ENCODE measurements around the gene AVPR2. TPM values are rescaled to one million over a fixed set of nuclear protein-coding genes. Genes with fewer than 3 reads are reported as not detected.

Gene AVPR2
- total RNA-seq, 1 donor from 2014 or later: 0.77 TPM

DNA sequence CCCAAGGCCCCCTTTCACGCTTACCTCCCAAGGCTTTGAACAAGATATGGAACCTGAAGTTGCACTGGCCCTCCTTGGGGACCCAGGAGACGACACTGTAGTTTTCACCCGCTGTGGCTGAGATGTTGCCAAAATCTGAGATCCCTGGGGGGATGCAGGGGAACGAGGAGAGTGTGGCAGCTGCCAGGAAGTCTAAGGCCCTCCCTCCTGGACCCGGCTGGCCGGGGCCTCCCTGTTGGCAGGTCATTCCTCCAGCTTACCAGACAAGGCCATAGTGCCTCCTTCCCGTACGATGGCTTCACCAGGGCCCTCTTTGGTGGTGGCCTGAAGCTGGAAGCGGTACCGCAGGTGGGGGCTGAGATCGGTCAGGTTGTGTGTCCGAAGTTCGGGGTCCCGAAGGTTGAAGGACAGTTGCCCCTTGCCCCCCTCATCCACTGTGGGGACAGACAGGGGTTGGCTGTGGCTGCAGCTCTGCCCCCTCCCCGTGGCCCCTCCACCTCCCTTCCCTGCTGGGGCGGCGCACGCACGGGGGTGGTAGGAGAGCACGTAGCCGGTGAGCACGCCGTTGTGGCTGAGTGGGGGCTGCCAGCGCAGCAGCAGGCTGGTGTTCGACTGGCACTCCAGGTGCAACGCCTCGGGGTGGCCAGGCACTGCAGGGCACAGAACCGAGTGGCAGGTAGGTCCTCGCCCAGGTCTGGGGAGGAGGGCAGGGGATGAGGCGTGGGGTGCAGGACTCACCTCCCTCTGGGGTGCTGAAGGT, 39.7 kb upstream of the AVPR2 start:
- DNase-seq (ENCODE audit: low spot score): no peak
- no peak overlapping the region for H3K4me3 Mint-ChIP-seq (ENCODE audit: unreplicated experiment)
- no peak overlapping the region for H3K27ac Mint-ChIP-seq (ENCODE audit: unreplicated experiment)
- H3K36me3 Mint-ChIP-seq (ENCODE audit: low read depth, unreplicated experiment): no peaks in the 10 kb centered on the region
- H3K27me3 Mint-ChIP-seq (ENCODE audit: unreplicated experiment): no peaks in the 10 kb centered on the region
- H3K9me3 Mint-ChIP-seq (ENCODE audit: unreplicated experiment): no peaks in the 10 kb centered on the region
- TF ChIP-seq, protein P1, sequence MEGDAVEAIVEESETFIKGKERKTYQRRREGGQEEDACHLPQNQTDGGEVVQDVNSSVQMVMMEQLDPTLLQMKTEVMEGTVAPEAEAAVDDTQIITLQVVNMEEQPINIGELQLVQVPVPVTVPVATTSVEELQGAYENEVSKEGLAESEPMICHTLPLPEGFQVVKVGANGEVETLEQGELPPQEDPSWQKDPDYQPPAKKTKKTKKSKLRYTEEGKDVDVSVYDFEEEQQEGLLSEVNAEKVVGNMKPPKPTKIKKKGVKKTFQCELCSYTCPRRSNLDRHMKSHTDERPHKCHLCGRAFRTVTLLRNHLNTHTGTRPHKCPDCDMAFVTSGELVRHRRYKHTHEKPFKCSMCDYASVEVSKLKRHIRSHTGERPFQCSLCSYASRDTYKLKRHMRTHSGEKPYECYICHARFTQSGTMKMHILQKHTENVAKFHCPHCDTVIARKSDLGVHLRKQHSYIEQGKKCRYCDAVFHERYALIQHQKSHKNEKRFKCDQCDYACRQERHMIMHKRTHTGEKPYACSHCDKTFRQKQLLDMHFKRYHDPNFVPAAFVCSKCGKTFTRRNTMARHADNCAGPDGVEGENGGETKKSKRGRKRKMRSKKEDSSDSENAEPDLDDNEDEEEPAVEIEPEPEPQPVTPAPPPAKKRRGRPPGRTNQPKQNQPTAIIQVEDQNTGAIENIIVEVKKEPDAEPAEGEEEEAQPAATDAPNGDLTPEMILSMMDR (IDR thresholded peaks at IDR 0.05; ENCODE audit: unreplicated experiment): no peak
- H3K4me1 Mint-ChIP-seq (ENCODE audit: unreplicated experiment): no peaks in the 10 kb centered on the region

GRCh38 chrX:153865321-153865580, 39.2 kb upstream of the AVPR2 start:
- Mint-ChIP-seq H3K36me3 (ENCODE audit: low read depth, unreplicated experiment) (no peaks in the 10 kb centered on the region), H3K27ac (ENCODE audit: unreplicated experiment) (no peak overlapping the region), H3K4me3 (ENCODE audit: unreplicated experiment) (no peak overlapping the region), H3K27me3 (ENCODE audit: unreplicated experiment) (no peaks in the 10 kb centered on the region), H3K4me1 (ENCODE audit: unreplicated experiment) (no peaks in the 10 kb centered on the region), H3K9me3 (ENCODE audit: unreplicated experiment) (no peaks in the 10 kb centered on the region)
- no peak for DNase-seq (ENCODE audit: low spot score)
- TF ChIP-seq, protein P1 (IDR thresholded peaks at IDR 0.05; ENCODE audit: unreplicated experiment): no peak

DNA sequence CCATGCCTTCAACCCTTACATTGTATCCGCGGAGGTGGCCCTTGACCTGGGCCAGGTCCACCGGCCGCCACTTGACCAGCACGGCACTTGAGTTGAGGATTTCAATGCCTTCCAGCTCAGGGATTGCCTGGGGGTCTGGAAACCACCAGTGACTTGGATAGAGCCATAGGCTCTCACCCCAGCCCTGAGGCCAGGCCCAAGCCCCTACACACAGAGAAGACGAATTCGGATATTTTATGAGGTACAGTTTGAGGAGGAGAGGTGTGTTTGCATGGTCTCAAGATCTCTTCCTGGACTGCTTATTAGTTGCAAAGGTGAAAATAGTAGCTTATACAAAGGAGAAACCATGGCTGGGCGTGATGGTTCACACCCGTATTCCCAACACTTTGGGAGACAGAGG, 38.8 kb upstream of the AVPR2 start:
- H3K9me3 Mint-ChIP-seq (ENCODE audit: unreplicated experiment): no peaks in the 10 kb centered on the region

DNA sequence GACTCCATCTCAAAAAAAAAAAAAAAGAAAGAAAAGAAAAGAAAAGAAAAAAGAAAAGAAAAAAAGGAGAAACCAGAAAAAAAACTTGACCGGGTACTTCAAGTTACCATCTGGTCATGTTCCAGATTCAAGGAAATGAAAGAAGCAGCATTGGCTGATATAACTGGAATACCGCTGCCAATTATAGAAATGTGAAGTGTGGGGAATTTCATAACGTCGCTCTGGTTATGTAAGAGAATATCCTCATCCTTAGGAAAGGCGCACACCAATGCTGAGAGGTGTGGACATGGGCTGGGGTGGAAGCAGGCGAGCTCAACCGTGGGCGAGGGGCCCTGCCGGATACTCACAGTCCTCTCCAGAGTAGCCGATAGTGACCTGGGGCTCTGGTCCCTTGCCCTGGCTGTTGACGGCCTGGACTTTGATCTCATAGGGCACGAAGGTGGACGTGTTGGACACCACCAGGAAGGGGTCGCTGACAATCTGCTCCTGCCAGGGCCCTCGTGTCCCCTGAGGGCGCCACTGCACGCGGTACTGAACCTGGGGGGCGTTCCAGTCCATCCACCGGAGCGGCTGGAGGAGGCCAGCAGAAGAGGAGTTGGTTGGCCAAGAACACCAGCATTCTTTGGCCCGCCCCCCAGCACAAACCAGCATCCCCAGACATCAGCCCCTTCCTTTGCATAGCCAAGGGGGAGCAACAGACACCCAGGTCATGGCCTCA, 38.0 kb upstream of the AVPR2 start:
- DNase-seq (ENCODE audit: low spot score): no peak
- Mint-ChIP-seq H3K4me1 (ENCODE audit: unreplicated experiment) (no peaks in the 10 kb centered on the region), H3K4me3 (ENCODE audit: unreplicated experiment) (no peak overlapping the region), H3K27ac (ENCODE audit: unreplicated experiment) (no peak overlapping the region), H3K36me3 (ENCODE audit: low read depth, unreplicated experiment) (no peaks in the 10 kb centered on the region), H3K9me3 (ENCODE audit: unreplicated experiment) (no peaks in the 10 kb centered on the region), H3K27me3 (ENCODE audit: unreplicated experiment) (no peaks in the 10 kb centered on the region)
- TF ChIP-seq, protein P1 (IDR thresholded peaks at IDR 0.05; ENCODE audit: unreplicated experiment): no peak

More for the DNA sequence above, 38.8 kb upstream of the AVPR2 start:
- Mint-ChIP-seq H3K27ac (ENCODE audit: unreplicated experiment) (no peak overlapping the region), H3K4me3 (ENCODE audit: unreplicated experiment) (no peak overlapping the region), H3K4me1 (ENCODE audit: unreplicated experiment) (no peaks in the 10 kb centered on the region), H3K27me3 (ENCODE audit: unreplicated experiment) (no peaks in the 10 kb centered on the region), H3K36me3 (ENCODE audit: low read depth, unreplicated experiment) (no peaks in the 10 kb centered on the region)
- DNase-seq (ENCODE audit: low spot score): no peak
- TF ChIP-seq, protein P1 (IDR thresholded peaks at IDR 0.05; ENCODE audit: unreplicated experiment): no peak

GRCh38 chrX:153867139-153867538, 37.3 kb upstream of the AVPR2 start:
- Mint-ChIP-seq H3K36me3 (ENCODE audit: low read depth, unreplicated experiment) (no peaks in the 10 kb centered on the region), H3K9me3 (ENCODE audit: unreplicated experiment) (no peaks in the 10 kb centered on the region), H3K4me3 (ENCODE audit: unreplicated experiment) (no peak overlapping the region), H3K4me1 (ENCODE audit: unreplicated experiment) (no peaks in the 10 kb centered on the region), H3K27ac (ENCODE audit: unreplicated experiment) (no peak overlapping the region), H3K27me3 (ENCODE audit: unreplicated experiment) (no peaks in the 10 kb centered on the region)
- TF ChIP-seq, protein P1 (IDR thresholded peaks at IDR 0.05; ENCODE audit: unreplicated experiment): no peak
- DNase-seq (ENCODE audit: low spot score): no peak

Data from endothelial cell (in vitro differentiated cells).